BLaER1 (cell line): ENCODE results near the gene PURA.

Experiments
- H3K27ac ChIP-seq: shearing (Covaris generic); formaldehyde crosslinking; 2 replicates; pipeline ENCODE4 v1.8.1; 2022
- H3K27me3 ChIP-seq: shearing (Covaris generic); formaldehyde crosslinking; 2 replicates; pipeline ENCODE4 v1.8.1; 2022
- H3K36me3 ChIP-seq: shearing (Covaris generic); formaldehyde crosslinking; 2 replicates; pipeline ENCODE4 v1.8.1; 2022
- H3K4me1 ChIP-seq: shearing (Covaris generic); formaldehyde crosslinking; 2 replicates; pipeline ENCODE4 v1.8.1; 2022
- H3K4me2 ChIP-seq: shearing (Covaris generic); formaldehyde crosslinking; 2 replicates; pipeline ENCODE4 v1.8.1; 2022
- H3K4me3 ChIP-seq: shearing (Covaris generic); formaldehyde crosslinking; 2 replicates; pipeline ENCODE4 v1.8.1; 2022
- H3K9ac ChIP-seq: shearing (Covaris generic); formaldehyde crosslinking; 2 replicates; pipeline ENCODE4 v1.8.1; 2022
- H3K9me3 ChIP-seq: shearing (Covaris generic); formaldehyde crosslinking; 2 replicates; pipeline ENCODE4 v1.8.1; 2022
- H4K20me1 ChIP-seq: shearing (Covaris generic); formaldehyde crosslinking; 2 replicates; pipeline ENCODE4 v1.8.1; 2022
- Cebpa-rat ChIP-seq: shearing (Covaris generic); IDR thresholded peaks from 2 replicates; pipeline ENCODE4 v1.8.1; 2022

Gene PURA

DNA sequence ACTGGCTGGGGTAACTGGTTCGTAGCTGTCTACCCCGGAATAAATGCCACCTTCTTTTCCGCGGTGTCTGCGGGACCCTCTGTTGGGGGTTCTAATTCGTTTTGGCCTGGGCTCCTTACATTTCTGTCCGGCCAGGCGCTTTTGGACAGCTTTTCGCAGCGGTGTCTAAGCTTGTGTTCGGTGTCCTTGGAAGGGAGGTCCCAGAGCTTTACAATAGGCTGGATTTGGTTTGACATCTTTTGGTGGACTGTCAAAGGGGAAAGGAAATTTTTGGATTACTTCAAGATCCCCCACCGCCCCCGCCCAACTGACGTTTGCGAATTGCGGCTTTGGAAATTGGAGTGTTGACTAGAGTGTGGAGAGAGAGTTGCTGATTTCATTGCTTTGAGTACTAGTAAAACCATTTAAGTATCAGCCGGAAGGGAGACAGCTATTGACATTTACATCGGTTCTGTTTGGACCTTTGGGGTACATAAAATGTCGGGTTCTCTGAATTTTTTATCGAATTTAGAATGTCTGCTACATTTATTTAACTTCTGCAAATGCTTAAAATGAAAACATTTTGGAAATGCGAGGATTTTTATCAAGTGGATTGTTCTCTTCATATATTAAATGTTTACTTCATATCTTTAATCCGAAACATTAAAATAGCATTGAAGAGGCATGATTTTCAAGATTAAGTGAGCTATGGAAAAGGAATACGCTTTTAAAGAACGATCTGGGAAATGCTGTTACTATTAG, 4.7 kb upstream of the PURA start:
- peak overlapping the region; percentile 87 for H3K4me2 ChIP-seq
- peak overlapping the region; percentile 70; the same call in 1 of the 2 replicates for H3K4me3 ChIP-seq
- no peaks in the 10 kb centered on the region for H3K9me3 ChIP-seq

DNA sequence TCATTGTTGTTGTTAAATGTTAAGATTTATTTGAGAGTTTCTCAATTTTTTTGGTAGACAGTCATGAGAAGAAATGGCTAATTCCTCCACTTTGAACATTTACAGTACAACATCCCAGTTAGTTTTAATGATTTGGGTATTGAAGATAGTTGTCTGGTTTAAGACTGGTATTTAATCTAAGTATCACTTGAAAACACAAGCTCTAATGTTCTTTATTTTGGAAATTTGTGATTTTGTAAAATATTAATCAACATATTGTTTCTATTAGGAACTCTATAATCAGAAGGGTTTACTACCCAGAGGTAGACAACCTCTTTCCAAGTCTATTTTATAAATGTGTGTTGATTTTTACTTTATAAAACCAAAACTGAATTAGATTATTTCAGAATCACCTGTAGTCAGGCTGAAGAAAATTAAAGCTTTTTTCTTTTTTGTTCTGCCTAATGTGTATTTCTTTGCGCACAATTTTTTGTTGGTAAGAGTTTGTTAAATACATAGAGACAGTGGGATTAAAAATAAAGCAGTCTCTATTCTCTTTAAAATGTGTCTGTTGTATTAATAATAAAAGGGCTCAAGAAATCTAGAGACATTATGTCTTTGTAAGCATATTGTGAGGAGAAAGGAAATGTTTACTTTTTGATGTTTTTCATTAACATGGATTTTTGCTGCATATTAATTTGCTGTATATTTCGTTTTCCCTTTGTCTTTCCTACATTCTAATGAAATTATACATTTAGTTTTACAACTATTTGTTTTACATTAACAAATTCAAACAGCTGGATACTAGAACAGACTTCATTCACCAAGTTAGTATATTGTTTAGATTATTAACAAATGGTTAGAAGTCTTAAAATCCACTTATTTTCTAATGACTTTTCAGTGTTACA, 3.9 kb upstream of the PURA start:
- Histone ChIP-seq H3K4me1 (peaks cover 30% of the 10 kb centered on the region), H3K9ac (no peak overlapping the region), H3K9me3 (no peaks in the 10 kb centered on the region), H3K27ac (no peak overlapping the region), H4K20me1 (peaks cover 60% of the 10 kb centered on the region), H3K27me3 (peaks cover 57% of the 10 kb centered on the region), H3K4me2 (no peak overlapping the region), H3K36me3 (no peaks in the 10 kb centered on the region), H3K4me3 (no peak overlapping the region)
- no peak for TF ChIP-seq Cebpa-rat

More for the DNA sequence above, 4.7 kb upstream of the PURA start:
- Histone ChIP-seq H3K4me1 (peaks cover 29% of the 10 kb centered on the region), H3K27ac (no peak overlapping the region), H4K20me1 (peaks cover 54% of the 10 kb centered on the region), H3K9ac (no peak overlapping the region), H3K27me3 (peaks cover 57% of the 10 kb centered on the region), H3K36me3 (no peaks in the 10 kb centered on the region)
- TF ChIP-seq Cebpa-rat, result no peak

DNA sequence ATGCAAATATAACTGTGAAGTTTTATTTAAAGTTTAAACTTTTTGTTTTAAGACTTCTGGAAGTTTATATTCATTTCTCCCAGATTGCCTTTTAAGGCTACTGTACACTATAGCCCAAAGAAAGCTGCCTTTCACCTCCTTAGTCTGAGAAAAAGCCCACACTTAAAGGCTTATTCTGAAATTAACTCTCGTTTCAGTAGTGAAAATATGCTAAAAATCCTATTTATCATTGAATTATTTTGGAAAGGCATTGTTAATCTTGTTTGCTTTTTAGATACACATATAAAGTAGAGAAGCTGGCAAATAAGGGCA, 3.3 kb upstream of the PURA start:
- Histone ChIP-seq H3K9ac (no peak overlapping the region), H3K4me2 (no peak overlapping the region), H4K20me1 (peaks cover 66% of the 10 kb centered on the region), H3K27ac (no peak overlapping the region), H3K36me3 (no peaks in the 10 kb centered on the region), H3K27me3 (peaks cover 57% of the 10 kb centered on the region), H3K9me3 (no peaks in the 10 kb centered on the region), H3K4me1 (peaks cover 36% of the 10 kb centered on the region), H3K4me3 (no peak overlapping the region)
- TF ChIP-seq Cebpa-rat, result no peak

DNA sequence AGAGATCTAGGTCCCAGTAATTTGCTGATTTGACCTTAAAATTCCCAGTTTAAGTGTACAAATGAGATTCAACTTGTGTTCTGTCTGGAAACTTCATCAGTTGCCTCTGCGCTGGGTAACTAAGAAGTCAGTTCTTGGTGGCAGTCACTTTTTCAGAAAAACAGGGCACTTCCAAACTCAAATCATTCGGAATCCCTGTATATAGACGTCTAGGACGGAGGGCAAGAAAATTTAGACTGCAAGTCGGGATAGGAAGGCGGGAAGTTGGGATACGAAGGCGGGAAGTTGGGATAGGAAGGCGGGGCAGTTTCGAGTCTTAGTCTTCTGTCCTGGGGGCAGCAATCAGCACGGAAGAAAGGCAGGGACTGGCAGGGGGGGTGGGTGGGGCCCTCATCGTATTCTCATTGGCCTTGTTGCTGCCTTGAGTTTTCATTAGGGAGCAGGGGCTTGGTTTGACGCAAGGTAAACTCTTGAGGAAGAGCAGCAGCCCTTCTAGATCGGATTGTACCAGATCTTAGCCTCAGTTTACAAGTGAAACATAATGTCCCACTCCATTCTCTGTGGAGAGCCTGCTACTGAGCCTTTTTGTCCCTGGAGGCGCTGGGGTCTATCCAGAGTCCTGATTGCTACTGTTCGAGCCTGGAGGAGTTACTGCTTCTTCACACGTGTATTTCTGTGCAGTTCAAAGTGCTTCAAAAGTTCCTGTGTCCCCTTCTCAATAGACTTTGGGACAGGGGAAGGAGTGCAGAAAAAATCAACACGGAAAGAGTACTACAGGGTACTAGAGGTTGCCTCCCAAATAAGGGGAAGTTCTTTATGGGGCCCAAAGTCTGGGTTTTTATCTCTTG, 2.7 kb upstream of the PURA start:
- H3K4me2 ChIP-seq, result no peak overlapping the region
- peaks cover 57% of the 10 kb centered on the region for H3K27me3 ChIP-seq
- H3K27ac ChIP-seq, result no peak overlapping the region

DNA sequence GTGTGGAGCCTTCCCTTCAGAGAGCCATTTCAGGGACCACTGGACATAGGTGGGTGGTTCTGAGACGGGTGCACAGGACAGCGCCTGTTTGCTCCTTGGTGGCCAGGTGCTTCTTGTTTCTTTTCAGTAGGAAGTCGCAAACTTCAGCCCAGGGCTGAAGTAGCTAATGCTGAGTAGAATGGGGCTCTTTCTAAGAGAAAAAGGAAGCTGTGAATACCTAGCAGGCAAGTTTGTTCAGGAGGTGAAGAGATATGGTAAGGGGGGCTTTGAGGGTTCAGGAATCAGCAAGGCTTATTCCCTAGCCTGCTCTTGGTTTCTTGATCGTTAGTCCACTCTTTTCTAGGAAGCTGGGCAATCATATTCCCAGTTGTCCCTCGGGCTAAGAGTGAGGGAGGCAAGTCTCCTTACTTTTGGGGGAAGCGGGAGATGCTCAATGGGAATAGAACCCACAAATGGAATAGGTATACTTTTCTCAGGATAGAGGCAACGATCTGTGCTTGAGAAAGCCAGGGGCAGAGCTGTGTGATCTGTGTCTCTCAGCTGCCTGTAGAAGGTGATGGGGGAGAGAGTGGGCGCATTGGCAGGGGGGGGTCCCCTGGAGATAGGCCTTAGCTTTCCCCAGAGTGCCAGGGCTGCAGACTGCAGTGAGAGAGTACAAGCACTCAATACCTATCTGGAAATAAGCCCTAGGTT, 1.9 kb upstream of the PURA start:
- no peak overlapping the region for H3K4me3 ChIP-seq
- peaks cover 45% of the 10 kb centered on the region for H3K4me1 ChIP-seq

More for the DNA sequence above, 2.7 kb upstream of the PURA start:
- no peak overlapping the region for H3K9ac ChIP-seq
- H3K4me1 ChIP-seq, result peaks cover 42% of the 10 kb centered on the region
- H4K20me1 ChIP-seq, result peaks cover 72% of the 10 kb centered on the region
- no peaks in the 10 kb centered on the region for H3K9me3 ChIP-seq
- no peak for TF ChIP-seq Cebpa-rat
- H3K36me3 ChIP-seq, result no peaks in the 10 kb centered on the region
- H3K4me3 ChIP-seq, result no peak overlapping the region

DNA sequence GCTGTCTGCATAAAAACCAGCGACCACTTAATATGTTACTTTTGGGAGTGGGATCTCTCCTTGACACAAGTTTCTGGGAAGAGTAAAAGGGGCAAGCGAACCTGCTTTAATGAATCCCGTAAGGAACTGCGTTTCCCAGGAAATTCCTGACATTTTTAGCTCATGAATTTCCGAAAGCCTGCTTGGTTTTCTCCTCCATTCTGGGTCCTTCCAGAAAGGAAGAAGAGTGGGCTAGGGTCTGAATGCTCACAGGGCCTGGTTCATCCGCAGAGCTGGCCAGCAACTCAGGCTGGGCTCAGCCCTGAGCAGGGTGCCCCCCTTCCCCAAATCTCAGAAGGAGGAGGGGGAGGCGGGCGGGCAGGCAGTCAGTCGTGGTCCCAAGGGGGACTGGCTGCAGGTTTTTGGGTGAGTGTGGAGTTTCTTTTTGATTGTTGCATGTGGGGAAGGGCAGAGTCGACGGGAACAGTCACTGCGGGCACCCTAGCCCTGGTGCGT, 1.2 kb upstream of the PURA start:
- Histone ChIP-seq H3K27ac (no peak overlapping the region), H3K36me3 (no peaks in the 10 kb centered on the region), H3K9me3 (no peaks in the 10 kb centered on the region), H4K20me1 (peaks cover 87% of the 10 kb centered on the region), H3K27me3 (peaks cover 57% of the 10 kb centered on the region), H3K4me3 (peak overlapping the region; percentile 92), H3K4me2 (peak overlapping the region; percentile 100), H3K4me1 (peaks cover 42% of the 10 kb centered on the region), H3K9ac (no peak overlapping the region; the same call in 1 of the 2 replicates)
- TF ChIP-seq Cebpa-rat, result no peak

More for the DNA sequence above, 1.9 kb upstream of the PURA start:
- no peak for TF ChIP-seq Cebpa-rat
- H3K4me2 ChIP-seq, result no peak overlapping the region
- H3K27me3 ChIP-seq, result peaks cover 57% of the 10 kb centered on the region
- peaks cover 80% of the 10 kb centered on the region for H4K20me1 ChIP-seq
- H3K36me3 ChIP-seq, result no peaks in the 10 kb centered on the region
- H3K9me3 ChIP-seq, result no peaks in the 10 kb centered on the region
- H3K9ac ChIP-seq, result no peak overlapping the region
- no peak overlapping the region for H3K27ac ChIP-seq

DNA sequence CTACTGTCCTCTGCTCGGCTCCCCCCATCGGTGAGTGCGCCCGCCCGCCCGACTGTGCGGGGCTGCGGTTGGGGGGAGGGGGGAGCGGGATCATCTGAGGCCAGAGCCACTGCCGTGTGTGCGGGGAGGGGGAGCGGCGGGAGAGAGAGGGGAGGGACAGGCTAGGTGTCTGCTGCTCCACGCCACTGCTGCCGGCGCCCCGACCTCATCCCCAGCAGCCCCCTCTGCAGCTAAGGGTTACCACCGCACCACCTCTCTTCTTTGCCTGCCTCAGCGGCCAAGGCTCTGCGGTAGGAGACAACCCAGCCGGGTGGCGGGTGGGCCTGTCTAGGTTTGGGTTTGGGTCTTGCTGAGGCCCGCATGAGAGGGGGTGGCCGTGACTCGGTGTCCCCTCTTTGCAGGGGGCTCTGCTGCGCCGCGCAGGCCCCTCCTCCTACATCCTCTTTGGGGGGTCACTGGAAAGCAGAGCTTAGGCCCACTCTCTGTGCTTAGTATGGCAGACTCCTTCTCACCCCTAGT, 670 bp upstream of the PURA start:
- Histone ChIP-seq H3K4me2 (peak overlapping the region; percentile 100), H3K27ac (peak overlapping the region; percentile 49; the same call in 1 of the 2 replicates), H4K20me1 (peaks cover 90% of the 10 kb centered on the region), H3K4me3 (peak overlapping the region; percentile 92), H3K4me1 (peaks cover 40% of the 10 kb centered on the region), H3K36me3 (no peaks in the 10 kb centered on the region), H3K27me3 (peaks cover 54% of the 10 kb centered on the region), H3K9ac (peak overlapping the region; percentile 92), H3K9me3 (no peaks in the 10 kb centered on the region)
- no peak for TF ChIP-seq Cebpa-rat

DNA sequence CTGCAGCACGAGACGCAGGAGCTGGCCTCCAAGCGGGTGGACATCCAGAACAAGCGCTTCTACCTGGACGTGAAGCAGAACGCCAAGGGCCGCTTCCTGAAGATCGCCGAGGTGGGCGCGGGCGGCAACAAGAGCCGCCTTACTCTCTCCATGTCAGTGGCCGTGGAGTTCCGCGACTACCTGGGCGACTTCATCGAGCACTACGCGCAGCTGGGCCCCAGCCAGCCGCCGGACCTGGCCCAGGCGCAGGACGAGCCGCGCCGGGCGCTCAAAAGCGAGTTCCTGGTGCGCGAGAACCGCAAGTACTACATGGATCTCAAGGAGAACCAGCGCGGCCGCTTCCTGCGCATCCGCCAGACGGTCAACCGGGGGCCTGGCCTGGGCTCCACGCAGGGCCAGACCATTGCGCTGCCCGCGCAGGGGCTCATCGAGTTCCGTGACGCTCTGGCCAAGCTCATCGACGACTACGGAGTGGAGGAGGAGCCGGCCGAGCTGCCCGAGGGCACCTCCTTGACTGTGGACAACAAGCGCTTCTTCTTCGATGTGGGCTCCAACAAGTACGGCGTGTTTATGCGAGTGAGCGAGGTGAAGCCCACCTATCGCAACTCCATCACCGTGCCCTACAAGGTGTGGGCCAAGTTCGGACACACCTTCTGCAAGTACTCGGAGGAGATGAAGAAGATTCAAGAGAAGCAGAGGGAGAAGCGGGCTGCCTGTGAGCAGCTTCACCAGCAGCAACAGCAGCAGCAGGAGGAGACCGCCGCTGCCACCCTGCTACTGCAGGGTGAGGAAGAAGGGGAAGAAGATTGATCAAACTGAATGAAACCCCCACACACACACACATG, 654 bp downstream of the PURA start:
- H3K4me3 ChIP-seq, result peak overlapping the region; percentile 92
- peak overlapping the region; percentile 92 for H3K9ac ChIP-seq
- H4K20me1 ChIP-seq, result peaks cover 85% of the 10 kb centered on the region
- H3K4me1 ChIP-seq, result peaks cover 32% of the 10 kb centered on the region
- no peak for TF ChIP-seq Cebpa-rat
- H3K4me2 ChIP-seq, result peak overlapping the region; percentile 97
- peaks cover 40% of the 10 kb centered on the region for H3K27me3 ChIP-seq
- H3K36me3 ChIP-seq, result no peaks in the 10 kb centered on the region
- peak overlapping the region; percentile 79 for H3K27ac ChIP-seq
- no peaks in the 10 kb centered on the region for H3K9me3 ChIP-seq
